Endothelial cell of umbilical vein (primary cell): ENCODE results near the gene HDAC1. TPM values are rescaled to one million over a fixed set of nuclear protein-coding genes. Genes with fewer than 3 reads are reported as not detected.

Experiments
- BruUV-seq: library from RNA; stranded (reverse); fragments of 400-500 nt; replicated peaks from 2 replicates; lab custom pipeline; 2021; lab: Mats Ljungman, UMichigan
- CTCF ChIA-PET: fragments of 300-600, 350-600 bp; sonication (Branson Sonifier 250); formaldehyde crosslinking; loops from one replicate; lab custom pipeline; 2021; ENCODE audit warnings: antibody characterized with exemption, inconsistent platforms; lab: Charles Lee
- POLR2A ChIA-PET: fragments of 300-600, 350-600 bp; sonication (Branson Sonifier 250); formaldehyde crosslinking; loops from one replicate; lab custom pipeline; 2021; ENCODE audit warnings: antibody characterized with exemption, inconsistent platforms; lab: Charles Lee
- DNase-seq: peaks from one replicate; pipeline ENCODE4 v3.0.0-alpha.2; 2011; ENCODE audit warnings: low read depth, low spot score
- FAIRE-seq: peaks from 2 replicates; lab custom pipeline; 2011; peaks lifted over from hg19 to GRCh38; lab: Jason Lieb, UNC
- H2AFZ ChIP-seq: 2 replicates; pipeline ENCODE4 v1.6.0; 2012; ENCODE audit warnings: low read depth, low read length, control low read depth, inconsistent platforms
- H3K27ac ChIP-seq: 2 replicates; pipeline ENCODE4 v1.5.1; 2011; ENCODE audit warnings: low read depth, mild to moderate bottlenecking, control low read depth, low read length, moderate library complexity; ENCODE audit not compliant: insufficient read depth
- H3K27me3 ChIP-seq, 2 experiments: 2 replicates each; pipeline versions ENCODE4 v1.6.0 to v1.6.1; 2011; ENCODE audit warnings: low read length in 2 of 2, mixed read lengths in 1 of 2; ENCODE audit not compliant: control insufficient read depth in 2 of 2, insufficient read depth in 2 of 2
- H3K36me3 ChIP-seq, 2 experiments: 2 replicates in 1 of 2; 3 replicates in 1 of 2; pipeline ENCODE4 v1.5.1; 2011; ENCODE audit warnings: low read length in 2 of 2, mild to moderate bottlenecking in 1 of 2, moderate library complexity in 1 of 2; ENCODE audit not compliant: control insufficient read depth in 2 of 2, insufficient read depth in 2 of 2; ENCODE audit errors: extremely low read depth in 1 of 2
- H3K4me1 ChIP-seq: 3 replicates; pipeline ENCODE4 v1.5.1; 2011; ENCODE audit warnings: mild to moderate bottlenecking, low read length; ENCODE audit not compliant: control insufficient read depth, insufficient read depth; ENCODE audit errors: extremely low read depth
- H3K4me2 ChIP-seq: 2 replicates; pipeline ENCODE4 v1.6.1; 2011; ENCODE audit warnings: low read length, control low read depth, mixed read lengths; ENCODE audit not compliant: insufficient read depth
- H3K4me3 ChIP-seq, 3 experiments: fragments of 200-600 bp in 1 of 3; sonication (generic), shearing (Covaris generic) in 1 of 3; replicated peaks in 1 of 3; 2 replicates each; pipeline ENCODE4 v1.5.1; 2011 to 2016; ENCODE audit warnings: control low read depth in 3 of 3, low read length in 3 of 3, mild to moderate bottlenecking in 2 of 3, inconsistent platforms in 1 of 3, low read depth in 1 of 3, moderate library complexity in 1 of 3; ENCODE audit not compliant: insufficient read depth in 1 of 3
- H3K79me2 ChIP-seq: 2 replicates; pipeline ENCODE4 v1.6.0; 2012; ENCODE audit warnings: low read length, inconsistent platforms; ENCODE audit not compliant: control insufficient read depth, insufficient read depth
- H3K9ac ChIP-seq: replicated peaks from 2 replicates; pipeline ENCODE3; 2011; ENCODE audit warnings: low read length, control low read depth; ENCODE audit not compliant: insufficient read depth; ENCODE audit errors: extremely low read depth
- H3K9me1 ChIP-seq: replicated peaks from 3 replicates; pipeline ENCODE4 v1.6.0; 2011; ENCODE audit warnings: mild to moderate bottlenecking, low read length; ENCODE audit not compliant: control insufficient read depth, insufficient read depth; ENCODE audit errors: extremely low read depth
- H3K9me3 ChIP-seq: replicated peaks from 2 replicates; pipeline ENCODE4 v1.5.1; 2012; ENCODE audit warnings: low read length, inconsistent platforms; ENCODE audit not compliant: control insufficient read depth, insufficient read depth
- H4K20me1 ChIP-seq: replicated peaks from 2 replicates; pipeline ENCODE3; 2011; ENCODE audit warnings: mild to moderate bottlenecking, low read length; ENCODE audit not compliant: control insufficient read depth, insufficient read depth; ENCODE audit errors: extremely low read depth
- CTCF ChIP-seq, 2 donors: IDR thresholded peaks; 1 replicate in 1 of 2; 2 replicates in 1 of 2; pipeline ENCODE4 v1.5.1; 2011; ENCODE audit warnings: low read length in 2 of 2, mild to moderate bottlenecking in 2 of 2, moderate library complexity in 2 of 2, control low read depth in 1 of 2, inconsistent platforms in 1 of 2, low read depth in 1 of 2; ENCODE audit not compliant: insufficient read depth in 1 of 2; ENCODE audit errors: extremely low read depth in 1 of 2
- EZH2 ChIP-seq: IDR thresholded peaks from 2 replicates; pipeline ENCODE4 v1.6.1; 2012; ENCODE audit warnings: borderline replicate concordance, low read depth, mild to moderate bottlenecking, moderate library complexity, low read length, inconsistent platforms; ENCODE audit not compliant: severe bottlenecking
- FOS ChIP-seq: IDR thresholded peaks from 2 replicates; pipeline ENCODE4 v1.6.1; 2011; ENCODE audit warnings: mild to moderate bottlenecking, low read length, moderate library complexity, borderline replicate concordance; ENCODE audit not compliant: insufficient read depth
- GATA2 ChIP-seq: IDR thresholded peaks from 2 replicates; pipeline ENCODE4 v1.7.0; 2011; ENCODE audit warnings: low read depth, mild to moderate bottlenecking, moderate library complexity, mixed read lengths, low read length; ENCODE audit not compliant: insufficient read length, insufficient read depth
- JUN ChIP-seq: IDR thresholded peaks from 2 replicates; pipeline ENCODE4 v1.6.1; 2011; ENCODE audit warnings: borderline replicate concordance, low read depth; ENCODE audit not compliant: insufficient read length, insufficient read depth
- MAX ChIP-seq: IDR thresholded peaks from 2 replicates; pipeline ENCODE4 v1.6.1; 2011; ENCODE audit not compliant: insufficient read depth, insufficient read length
- MYC ChIP-seq: IDR thresholded peaks from one replicate; pipeline ENCODE4 v1.6.1; 2011; ENCODE audit warnings: mild to moderate bottlenecking, low read depth, low read length
- POLR2A ChIP-seq: IDR thresholded peaks from 2 replicates; pipeline ENCODE4 v1.6.1; 2012; ENCODE audit warnings: low read depth, mild to moderate bottlenecking, control low read depth, low read length
- POLR2AphosphoS5 ChIP-seq: IDR thresholded peaks from 2 replicates; pipeline ENCODE4 v1.6.1; 2012; ENCODE audit warnings: low read depth, mild to moderate bottlenecking, control low read depth, low read length, moderate library complexity; ENCODE audit not compliant: insufficient read depth
- dilution Hi-C: fragments of 300-500 bp; cut with MboI; formaldehyde crosslinking; loops from one replicate; pipeline ENCODE4 v1.15.0; 2019; ENCODE audit warnings: low sequenced_read_pairs; ENCODE audit not compliant: extremely low pct_ligation_motif_present
- intact Hi-C: fragments of 100-400 bp; cut with micrococcal nuclease; formaldehyde crosslinking; loops from one replicate; pipeline ENCODE4 v1.10.0; 2022
- polyA plus RNA-seq, 4 experiments: library from polyadenylated mRNA; depleted of rRNA in 3 of 4; stranded (reverse) in 3 of 4; unstranded in 1 of 4; fragments of >200 nt; gene quantifications; 2 replicates each; pipeline versions ENCODE4 v1.2.1 to v1.2.3, GENCODE V29; 2011 to 2012; ENCODE audit warnings: missing spikeins in 1 of 4
- total RNA-seq: library from RNA; stranded (reverse); gene quantifications from 2 replicates; pipeline ENCODE4 v1.2.3, GENCODE V29; 2021

Gene HDAC1
- total and polyA plus RNA-seq, 2 donors (not counting 3 experiments of a cell fraction or from before 2014, with no cell fraction given), result 138 to 141 TPM

GRCh38 chr1:32269744-32270143 is 22.1 kb upstream of the HDAC1 start:
- Histone ChIP-seq H3K4me2 (no peak overlapping the region), H3K27ac (no peak overlapping the region), H3K79me2 (no peaks in the 10 kb centered on the region), H3K4me3 (no peak overlapping the region), H4K20me1 (no peaks in the 10 kb centered on the region), H3K9me1 (no peaks in the 10 kb centered on the region), H2AFZ (no peak overlapping the region), H3K9ac (no peak overlapping the region), H3K9me3 (no peaks in the 10 kb centered on the region), H3K27me3 (peaks cover 3 to 13% of the 10 kb centered on the region in 2 experiments), H3K4me1 (peaks cover 5% of the 10 kb centered on the region), H3K36me3 (no peaks in the 10 kb centered on the region)
- no TSS peak for BruUV-seq
- DNase-seq (no peak), FAIRE-seq (no peak)
- intact Hi-C loops (no loop called here), dilution Hi-C loops (no loop called here)
- CTCF ChIA-PET, result interaction anchor here (0.6 to 2.1 kb wide), 2 partner anchors 14 to 22 kb away, joined by 3 to 4 read pairs; partner anchors contain the start of gene HDAC1
- POLR2A ChIA-PET, result no interaction called here
- TF ChIP-seq POLR2AphosphoS5, result no peak

GRCh38 chr1:32272557-32273390 is 19.1 kb upstream of the HDAC1 start:
- Histone ChIP-seq H3K4me3 (no peak overlapping the region), H3K27me3 (peaks cover 13 to 24% of the 10 kb centered on the region in 2 experiments), H3K9me3 (no peaks in the 10 kb centered on the region), H3K36me3 (no peaks in the 10 kb centered on the region), H4K20me1 (no peaks in the 10 kb centered on the region), H3K9me1 (no peaks in the 10 kb centered on the region), H3K9ac (no peak overlapping the region), H3K79me2 (no peaks in the 10 kb centered on the region), H2AFZ (no peak overlapping the region), H3K27ac (no peak overlapping the region), H3K4me2 (no peak overlapping the region), H3K4me1 (peaks cover 3% of the 10 kb centered on the region)
- DNase-seq (no peak), FAIRE-seq (no peak)
- CTCF ChIA-PET, result no interaction called here
- TF ChIP-seq EZH2, result no peak
- no peak for TF ChIP-seq POLR2A
- TF ChIP-seq POLR2AphosphoS5, result no peak
- no peak for TF ChIP-seq CTCF (IDR thresholded peaks at IDR 0.05; ENCODE audit: extremely low read depth in 1 of 2, insufficient read depth in 1 of 2, low read depth in 1 of 2, low read length in 2 of 2)
- no peak for TF ChIP-seq JUN
- no peak for TF ChIP-seq GATA2
- TF ChIP-seq FOS, result no peak
- TF ChIP-seq MAX, result no peak
- no peak for TF ChIP-seq MYC
- intact Hi-C loops (no loop called here), dilution Hi-C loops (no loop called here)
- BruUV-seq, result no TSS peak
- POLR2A ChIA-PET, result no interaction called here
